A673 (cell line): ENCODE measurements around the gene TTYH3. TPM values are rescaled to one million over a fixed set of nuclear protein-coding genes. Genes with fewer than 3 reads are reported as not detected.

ENCODE experiments used
- BruUV-seq: library from RNA; stranded (reverse); fragments of 400-500 nt; replicated peaks from 2 replicates; lab custom pipeline; 2021; lab: Mats Ljungman, UMichigan
- CTCF ChIA-PET: fragments of 300-600 bp; sonication (Branson Sonifier 250); formaldehyde crosslinking; loops from one replicate; lab custom pipeline; 2022; ENCODE audit warnings: antibody characterized with exemption; lab: Charles Lee
- POLR2A ChIA-PET: fragments of 300-600 bp; sonication (Branson Sonifier 250); formaldehyde crosslinking; loops from one replicate; lab custom pipeline; 2022; ENCODE audit warnings: antibody characterized with exemption; ENCODE audit not compliant: low non-redundant PET; lab: Charles Lee
- DNase-seq: peaks from one replicate; pipeline ENCODE4 v3.0.0-alpha.2; 2015; ENCODE audit warnings: low spot score
- H3K27ac ChIP-seq: fragments of 200-600 bp; sonication (generic); 2 replicates; pipeline ENCODE4 v1.5.1; 2016; ENCODE audit warnings: mixed run types, low read depth, mild to moderate bottlenecking, mixed read lengths, antibody characterized with exemption, low read length; ENCODE audit not compliant: poor library complexity, severe bottlenecking
- H3K27me3 ChIP-seq: fragments of 200-600 bp; sonication (generic); replicated peaks from 2 replicates; pipeline ENCODE4 v1.6.1; 2017; ENCODE audit warnings: mixed run types, low read depth, mild to moderate bottlenecking, mixed read lengths, antibody characterized with exemption, low read length; ENCODE audit not compliant: insufficient read depth, poor library complexity
- H3K36me3 ChIP-seq: fragments of 200-600 bp; sonication (generic); 2 replicates; pipeline ENCODE4 v1.6.1; 2016; ENCODE audit warnings: mixed run types, mild to moderate bottlenecking, mixed read lengths, antibody characterized with exemption, low read length; ENCODE audit not compliant: insufficient read depth, poor library complexity, severe bottlenecking
- H3K4me1 ChIP-seq: fragments of 200-600 bp; sonication (generic); 2 replicates; pipeline ENCODE4 v1.6.1; 2017; ENCODE audit warnings: mixed run types, mild to moderate bottlenecking, mixed read lengths, antibody characterized with exemption, low read length; ENCODE audit not compliant: insufficient read depth, poor library complexity, severe bottlenecking
- H3K4me3 ChIP-seq: fragments of 200-600 bp; sonication (generic); 2 replicates; pipeline ENCODE4 v1.5.1; 2016; ENCODE audit warnings: low read depth, mixed run types, mild to moderate bottlenecking, mixed read lengths, low read length; ENCODE audit not compliant: poor library complexity, severe bottlenecking
- H3K9me3 ChIP-seq: fragments of 200-600 bp; sonication (generic); 2 replicates; pipeline ENCODE4 v1.6.1; 2016; ENCODE audit warnings: mixed run types, low read depth, mild to moderate bottlenecking, mixed read lengths, antibody characterized with exemption, low read length; ENCODE audit not compliant: poor library complexity, severe bottlenecking
- CTCF ChIP-seq: fragments of 300-800, 200-600 bp; sonication (generic); conservative IDR thresholded peaks from 2 replicates; pipeline ENCODE4 v1.5.1; 2017; ENCODE audit warnings: low read depth, mild to moderate bottlenecking, antibody characterized with exemption, low read length, moderate library complexity, mixed read lengths
- EZH2 ChIP-seq: fragments of 200-600 bp; sonication (generic); IDR thresholded peaks from 2 replicates; pipeline ENCODE4 v1.6.1; 2017; ENCODE audit warnings: borderline replicate concordance, low read depth, mild to moderate bottlenecking, mixed read lengths, antibody characterized with exemption, low read length; ENCODE audit not compliant: poor library complexity, severe bottlenecking
- intact Hi-C: fragments of 100-400 bp; cut with micrococcal nuclease; formaldehyde crosslinking; loops from one replicate; pipeline ENCODE4 v1.10.0; 2022; ENCODE audit not compliant: unreplicated experiment
- total RNA-seq: library from RNA; stranded (reverse); gene quantifications from 2 replicates; pipeline ENCODE4 v1.2.3, GENCODE V29; 2021

Gene TTYH3
- total RNA-seq, 1 experiment from 2014 or later = 248 TPM

- H3K4me1 ChIP-seq = peaks cover 17% of the 10 kb centered on the region
- POLR2A ChIA-PET = no interaction called here
- no peak for DNase-seq
- no peaks in the 10 kb centered on the region for H3K36me3 ChIP-seq
- TF ChIP-seq EZH2 = no peak
- no peak for TF ChIP-seq CTCF
- intact Hi-C loops = no loop called here
- no TSS peak for BruUV-seq
- H3K27me3 ChIP-seq = no peaks in the 10 kb centered on the region
- no peaks in the 10 kb centered on the region for H3K9me3 ChIP-seq
- CTCF ChIA-PET = no interaction called here
- H3K4me3 ChIP-seq = no peak overlapping the region
- no peak overlapping the region for H3K27ac ChIP-seq
Observed at GRCh38 chr7:2611922-2612321, 19.9 kb upstream of the TTYH3 start.

- BruUV-seq = no TSS peak
- POLR2A ChIA-PET = no interaction called here
Observed at GRCh38 chr7:2612445-2613097, 19.2 kb upstream of the TTYH3 start.

GRCh38 chr7:2613098-2613930 lies 18.5 kb upstream of the TTYH3 start:
- ChIA-PET CTCF (interaction anchor here (0.7 to 0.9 kb wide), 2 partner anchors 12 to 58 kb away, joined by 3 to 4 read pairs; partner anchors contain the start of gene BRAT1), POLR2A (no interaction called here)
- no peak for TF ChIP-seq EZH2
- no peak for TF ChIP-seq CTCF
- BruUV-seq = no TSS peak
- Histone ChIP-seq H3K27ac (no peak overlapping the region), H3K4me3 (no peak overlapping the region), H3K27me3 (no peaks in the 10 kb centered on the region), H3K4me1 (peaks cover 22% of the 10 kb centered on the region), H3K9me3 (no peaks in the 10 kb centered on the region), H3K36me3 (no peaks in the 10 kb centered on the region)
- intact Hi-C loops = no loop called here
- DNase-seq = no peak

More at GRCh38 chr7:2612445-2613097, 19.2 kb upstream of the TTYH3 start:
- no peak for TF ChIP-seq EZH2
- no peak for TF ChIP-seq CTCF
- CTCF ChIA-PET = no interaction called here
- no peak for DNase-seq
- Histone ChIP-seq H3K9me3 (no peaks in the 10 kb centered on the region), H3K36me3 (no peaks in the 10 kb centered on the region), H3K27ac (no peak overlapping the region), H3K4me3 (no peak overlapping the region), H3K27me3 (no peaks in the 10 kb centered on the region), H3K4me1 (peaks cover 20% of the 10 kb centered on the region)
- intact Hi-C loops = no loop called here
